Naive thymus-derived CD4-positive, alpha-beta T cell (primary cell): ENCODE data around the gene PAK6. TPM values are rescaled to one million over a fixed set of nuclear protein-coding genes. Genes with fewer than 3 reads are reported as not detected.

Source experiments
- ATAC-seq: fragments of 150-1000 bp; cut with Tn5 transposase; 2 replicates; pipeline ENCODE4 v1.10.0; 2021; ENCODE audit warnings: mild to moderate bottlenecking, moderate library complexity
- CTCF ChIA-PET: fragments of 350-600 bp; sonication (Branson Sonifier 250); formaldehyde crosslinking; loops from one replicate; lab custom pipeline; 2021; ENCODE audit warnings: antibody characterized with exemption; lab: Charles Lee
- POLR2A ChIA-PET: fragments of 350-600 bp; sonication (Branson Sonifier 250); formaldehyde crosslinking; loops from one replicate; lab custom pipeline; 2021; ENCODE audit warnings: antibody characterized with exemption, inconsistent platforms; lab: Charles Lee
- DNase-seq, 9 donors: peaks; one replicate each; pipeline versions ENCODE4 v3.0.0 to v3.0.0-alpha.2; 2020 to 2022; ENCODE audit warnings: mixed read lengths in 1 of 9
- H3K27ac ChIP-seq: one replicate; pipeline ENCODE4 v1.7.0; 2013; ENCODE audit warnings: mild to moderate bottlenecking, low read depth, low read length, moderate library complexity
- H3K27me3 ChIP-seq, 2 donors: one replicate each; pipeline ENCODE4 v1.7.0; 2013; ENCODE audit warnings: low read length in 2 of 2, mild to moderate bottlenecking in 2 of 2, moderate library complexity in 2 of 2; ENCODE audit not compliant: control insufficient read depth in 2 of 2, insufficient read depth in 2 of 2
- H3K36me3 ChIP-seq, 3 experiments: 1 replicate in 2 of 3; 2 replicates in 1 of 3; pipeline ENCODE4 v1.7.0; 2013; ENCODE audit warnings: low read length in 3 of 3, mild to moderate bottlenecking in 3 of 3, moderate library complexity in 1 of 3; ENCODE audit not compliant: insufficient read depth in 3 of 3, control insufficient read depth in 2 of 3
- H3K4me1 ChIP-seq, 2 donors: one replicate each; pipeline ENCODE4 v1.7.0; 2013; ENCODE audit warnings: low read length in 2 of 2, mild to moderate bottlenecking in 2 of 2, moderate library complexity in 1 of 2; ENCODE audit not compliant: control insufficient read depth in 2 of 2, insufficient read depth in 2 of 2
- H3K4me3 ChIP-seq: 2 replicates; pipeline ENCODE4 v1.7.0; 2013; ENCODE audit warnings: mild to moderate bottlenecking, low read length
- H3K9me3 ChIP-seq, 3 experiments: 1 replicate in 2 of 3; 2 replicates in 1 of 3; pipeline ENCODE4 v1.7.0; 2013; ENCODE audit warnings: low read length in 3 of 3; ENCODE audit not compliant: control insufficient read depth in 2 of 3
- H3K27ac Mint-ChIP-seq, 9 donors: one replicate each; pipeline ENCODE4 v1.8.0; 2020 to 2022; ENCODE audit warnings: mixed read lengths in 9 of 9, mild to moderate bottlenecking in 8 of 9, moderate library complexity in 5 of 9, inconsistent platforms in 2 of 9
- H3K27me3 Mint-ChIP-seq, 5 donors: one replicate each; pipeline ENCODE4 v1.8.0; 2021 to 2022; ENCODE audit warnings: mixed read lengths in 5 of 5, mild to moderate bottlenecking in 1 of 5
- H3K36me3 Mint-ChIP-seq, 5 donors: one replicate each; pipeline ENCODE4 v1.8.0; 2020 to 2022; ENCODE audit warnings: mixed read lengths in 5 of 5, mild to moderate bottlenecking in 3 of 5, inconsistent platforms in 1 of 5
- H3K4me1 Mint-ChIP-seq, 7 donors: one replicate each; pipeline ENCODE4 v1.8.0; 2020 to 2022; ENCODE audit warnings: mixed read lengths in 7 of 7, mild to moderate bottlenecking in 3 of 7, inconsistent platforms in 1 of 7
- H3K4me3 Mint-ChIP-seq, 10 donors: one replicate each; pipeline ENCODE4 v1.8.0; 2020 to 2022; ENCODE audit warnings: mild to moderate bottlenecking in 10 of 10, mixed read lengths in 10 of 10, moderate library complexity in 6 of 10, inconsistent platforms in 2 of 10
- H3K9me3 Mint-ChIP-seq, 11 donors: one replicate each; pipeline ENCODE4 v1.8.0; 2020 to 2022; ENCODE audit warnings: mixed read lengths in 11 of 11, mild to moderate bottlenecking in 4 of 11, inconsistent platforms in 1 of 11, moderate library complexity in 1 of 11
- intact Hi-C, 2 donors: fragments of 100-400 bp; cut with micrococcal nuclease; formaldehyde crosslinking; loops; one replicate each; pipeline ENCODE4 v1.15.1; 2023
- polyA plus RNA-seq, 2 donors: library from polyadenylated mRNA; unstranded; fragments of 300-500 nt; fragmentation: Illumina TruSeq; gene quantifications; one replicate each; pipeline ENCODE4 v1.2.3, GENCODE V29; 2021
- total RNA-seq, 6 experiments: library from RNA in 5 of 6; stranded (reverse) in 5 of 6; gene quantifications; 1 replicate in 5 of 6; 2 replicates in 1 of 6; pipeline ENCODE4 v1.2.3 and lab custom pipeline; 2021 to 2026

The PAK6 gene
- total and polyA plus RNA-seq, 7 experiments from 2014 or later: 0.58 to 1.9 TPM; not detected in 5

DNA sequence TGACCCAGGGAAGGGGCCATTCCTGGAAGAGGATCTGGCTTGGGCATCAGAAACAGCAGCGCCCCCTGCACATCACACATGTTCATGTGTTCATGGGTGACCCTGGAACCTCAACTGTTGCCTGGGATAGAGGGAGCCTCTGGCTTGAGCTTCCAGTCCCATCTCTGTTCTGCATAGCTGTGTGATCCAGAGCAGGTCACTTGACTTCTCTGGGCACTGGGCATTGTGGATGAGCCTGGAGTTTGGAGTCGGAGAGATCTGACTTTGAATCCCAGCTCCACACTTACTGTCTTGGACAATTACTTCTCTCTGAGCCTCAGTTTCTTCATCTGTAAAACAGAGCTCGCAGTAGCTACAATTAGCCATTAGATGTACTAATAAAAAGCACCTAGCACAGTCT lies 15.6 kb downstream of the PAK6 start:
- H3K4me1 Mint-ChIP-seq: peaks cover 4 to 17% (median 9%) of the 10 kb centered on the region in 7 donors
- ChIA-PET CTCF (no interaction called here), POLR2A (no interaction called here)
- no peak overlapping the region for H3K4me3 ChIP-seq
- no peaks in the 10 kb centered on the region for H3K36me3 Mint-ChIP-seq
- peak overlapping the region in 2 of 10 donors; percentile 29 to 68 for H3K4me3 Mint-ChIP-seq
- no peaks in the 10 kb centered on the region for H3K9me3 Mint-ChIP-seq
- no peak overlapping the region for H3K27ac Mint-ChIP-seq
- H3K27ac ChIP-seq: no peak overlapping the region
- DNase-seq: no peak
- ATAC-seq: no peak
- no peaks in the 10 kb centered on the region for H3K36me3 ChIP-seq
- H3K4me1 ChIP-seq: peaks cover 0 to 5% of the 10 kb centered on the region in 2 donors
- peaks cover 0 to 3% of the 10 kb centered on the region in 2 donors for H3K27me3 ChIP-seq
- no peaks in the 10 kb centered on the region for H3K9me3 ChIP-seq
- peaks cover 27 to 50% (median 36%) of the 10 kb centered on the region in 5 donors for H3K27me3 Mint-ChIP-seq
- intact Hi-C loops: no loop called here

GRCh38 chr15:40255033-40255432 lies 16.2 kb downstream of the PAK6 start:
- ATAC-seq: no peak
- Histone ChIP-seq H3K4me1 (peaks cover 0 to 5% of the 10 kb centered on the region in 2 donors), H3K27me3 (peaks cover 0 to 3% of the 10 kb centered on the region in 2 donors), H3K27ac (no peak overlapping the region), H3K4me3 (no peak overlapping the region), H3K9me3 (no peaks in the 10 kb centered on the region), H3K36me3 (no peaks in the 10 kb centered on the region)
- Mint-ChIP-seq H3K4me1 (peaks cover 4 to 17% (median 9%) of the 10 kb centered on the region in 7 donors), H3K27me3 (peaks cover 27 to 44% (median 36%) of the 10 kb centered on the region in 5 donors), H3K9me3 (no peaks in the 10 kb centered on the region), H3K4me3 (peak overlapping the region in 1 of 10 donors; percentile 12), H3K27ac (peak overlapping the region in 1 of 9 donors; percentile 51), H3K36me3 (no peaks in the 10 kb centered on the region)
- ChIA-PET CTCF (interaction anchor here (0.7 kb wide), 1 partner anchor 18 kb away, joined by 3 read pairs; no protein-coding TSS in a partner anchor), POLR2A (no interaction called here)
- no peak for DNase-seq
- intact Hi-C loops: no loop called here

- DNase-seq (no peak), ATAC-seq (peak; percentile 82)
- Histone ChIP-seq H3K27me3 (peaks cover 0 to 3% of the 10 kb centered on the region in 2 donors), H3K27ac (no peak overlapping the region), H3K36me3 (no peaks in the 10 kb centered on the region), H3K4me3 (no peak overlapping the region), H3K9me3 (no peaks in the 10 kb centered on the region), H3K4me1 (peaks cover 0 to 5% of the 10 kb centered on the region in 2 donors)
- POLR2A ChIA-PET: no interaction called here
- H3K36me3 Mint-ChIP-seq: no peaks in the 10 kb centered on the region
- CTCF ChIA-PET: no interaction called here
- peaks cover 0 to 1% (median 0%) of the 10 kb centered on the region in 11 donors for H3K9me3 Mint-ChIP-seq
- peak overlapping the region in 1 of 9 donors; percentile 41 for H3K27ac Mint-ChIP-seq
- peak overlapping the region in 1 of 10 donors; percentile 71 for H3K4me3 Mint-ChIP-seq
- H3K4me1 Mint-ChIP-seq: peaks cover 4 to 13% (median 9%) of the 10 kb centered on the region in 7 donors
- H3K27me3 Mint-ChIP-seq: peaks cover 19 to 33% (median 26%) of the 10 kb centered on the region in 5 donors
- intact Hi-C loops: no loop called here
Measured at GRCh38 chr15:40256638-40257235, 17.9 kb downstream of the PAK6 start.

DNA sequence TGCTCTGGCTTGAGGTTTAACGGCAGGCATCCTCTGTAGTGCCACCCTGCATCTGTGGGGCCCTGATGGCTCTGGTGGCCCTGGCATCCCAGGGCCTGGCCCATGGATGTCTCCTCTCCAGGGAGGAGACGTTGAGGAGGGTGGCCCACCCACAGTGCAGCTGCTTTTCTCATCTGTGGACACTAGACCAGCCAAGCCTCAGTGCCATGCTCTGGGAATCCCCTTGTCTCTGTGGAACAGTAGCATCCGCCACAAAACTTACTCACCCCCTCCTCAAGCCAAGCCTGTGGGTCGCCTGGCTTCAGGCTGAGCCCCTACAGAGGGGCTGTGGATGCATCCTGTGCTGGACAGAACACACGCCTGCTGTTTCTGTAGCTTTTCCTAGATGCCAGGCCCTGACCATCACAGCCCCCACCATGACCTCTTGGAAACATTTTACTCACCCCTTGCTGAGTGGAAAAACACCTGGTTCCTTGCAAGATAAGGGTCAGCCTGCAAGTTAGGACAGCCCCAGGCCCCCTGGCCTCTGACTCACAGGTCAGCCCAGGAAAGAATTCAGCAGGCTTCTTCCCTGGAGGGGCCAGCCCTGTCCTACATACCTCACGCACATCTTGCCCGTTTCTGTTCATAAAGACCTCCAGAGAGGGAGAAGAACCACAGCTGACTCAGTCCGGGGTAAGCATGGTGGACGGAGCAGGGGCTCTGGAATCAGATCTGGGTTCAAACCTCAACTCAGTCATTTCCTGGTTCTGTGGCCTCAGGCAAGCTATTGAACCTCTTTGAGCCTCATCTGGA lies 19.0 kb downstream of the PAK6 start:
- H3K4me1 Mint-ChIP-seq: peaks cover 4 to 13% (median 9%) of the 10 kb centered on the region in 7 donors
- no peak overlapping the region for H3K4me3 Mint-ChIP-seq
- no peaks in the 10 kb centered on the region for H3K36me3 Mint-ChIP-seq
- H3K27ac Mint-ChIP-seq: no peak overlapping the region
- Histone ChIP-seq H3K36me3 (no peaks in the 10 kb centered on the region), H3K27me3 (peaks cover 0 to 3% of the 10 kb centered on the region in 2 donors), H3K4me1 (peaks cover 0 to 5% of the 10 kb centered on the region in 2 donors), H3K27ac (no peak overlapping the region), H3K9me3 (no peaks in the 10 kb centered on the region), H3K4me3 (no peak overlapping the region)
- intact Hi-C loops: no loop called here
- ChIA-PET POLR2A (no interaction called here), CTCF (no interaction called here)
- peaks cover 17 to 33% (median 26%) of the 10 kb centered on the region in 5 donors for H3K27me3 Mint-ChIP-seq
- H3K9me3 Mint-ChIP-seq: peaks cover 0 to 1% (median 0%) of the 10 kb centered on the region in 11 donors
- no peak for ATAC-seq
- no peak for DNase-seq

- no peak overlapping the region for H3K27ac Mint-ChIP-seq
- H3K36me3 ChIP-seq: no peaks in the 10 kb centered on the region
- no peak overlapping the region for H3K4me3 Mint-ChIP-seq
- H3K4me3 ChIP-seq: no peak overlapping the region
- ChIA-PET POLR2A (no interaction called here), CTCF (interaction anchor here (0.7 kb wide), 1 partner anchor 14 kb away, joined by 3 read pairs; no protein-coding TSS in a partner anchor)
- H3K4me1 Mint-ChIP-seq: peaks cover 0 to 6% (median 5%) of the 10 kb centered on the region in 7 donors
- intact Hi-C loops: no loop called here
- peaks cover 11 to 32% (median 20%) of the 10 kb centered on the region in 5 donors for H3K27me3 Mint-ChIP-seq
- DNase-seq: no peak
- H3K4me1 ChIP-seq: peaks cover 0 to 5% of the 10 kb centered on the region in 2 donors
- no peaks in the 10 kb centered on the region for H3K36me3 Mint-ChIP-seq
- no peaks in the 10 kb centered on the region for H3K9me3 ChIP-seq
- H3K27ac ChIP-seq: no peak overlapping the region
- no peaks in the 10 kb centered on the region for H3K27me3 ChIP-seq
- peaks cover 0 to 1% (median 0%) of the 10 kb centered on the region in 11 donors for H3K9me3 Mint-ChIP-seq
- ATAC-seq: no peak
Measured at GRCh38 chr15:40258544-40258943, 19.7 kb downstream of the PAK6 start.

DNA sequence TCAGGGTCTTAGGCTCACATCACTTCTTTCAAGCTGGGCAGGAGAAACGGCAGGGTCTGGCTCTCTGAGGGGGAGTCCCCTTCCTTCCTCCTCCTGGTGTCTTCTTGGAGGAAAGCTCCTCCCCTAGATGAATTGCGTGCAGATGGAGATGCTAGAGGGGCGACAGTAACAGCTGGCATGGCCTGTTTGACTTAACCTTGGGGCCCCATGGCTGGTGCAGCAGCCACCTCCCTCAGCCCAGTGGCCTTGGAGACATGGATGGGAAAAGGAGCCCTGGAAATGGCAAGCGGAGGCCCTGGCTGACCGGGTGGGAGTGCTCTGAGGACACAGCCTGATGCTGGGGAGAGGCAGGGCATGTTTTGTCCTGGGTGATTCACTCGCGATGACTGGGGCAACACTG lies 20.2 kb downstream of the PAK6 start:
- DNase-seq (no peak), ATAC-seq (no peak)
- ChIA-PET POLR2A (no interaction called here), CTCF (interaction anchor here (0.7 kb wide), 1 partner anchor 14 kb away, joined by 3 read pairs; no protein-coding TSS in a partner anchor)
- intact Hi-C loops: no loop called here
- Mint-ChIP-seq H3K4me3 (no peak overlapping the region), H3K27me3 (peaks cover 7 to 30% (median 15%) of the 10 kb centered on the region in 5 donors), H3K4me1 (peaks cover 0 to 2% (median under 1%) of the 10 kb centered on the region in 7 donors), H3K36me3 (no peaks in the 10 kb centered on the region), H3K9me3 (peaks cover 0 to 1% (median 0%) of the 10 kb centered on the region in 11 donors), H3K27ac (no peak overlapping the region)
- H3K4me3 ChIP-seq: no peak overlapping the region
- H3K27me3 ChIP-seq: no peaks in the 10 kb centered on the region
- H3K9me3 ChIP-seq: no peaks in the 10 kb centered on the region
- no peak overlapping the region for H3K27ac ChIP-seq
- no peaks in the 10 kb centered on the region for H3K36me3 ChIP-seq
- H3K4me1 ChIP-seq: peaks cover 0 to 5% of the 10 kb centered on the region in 2 donors
